GM18519 (cell line): ENCODE data around the gene LMX1A.

ENCODE experiments used
- ATAC-seq: cut with Tn5 transposase; IDR thresholded peaks from one replicate; pipeline ENCODE4 v1.9.1; 2021; ENCODE audit warnings: mild to moderate bottlenecking, moderate library complexity; ENCODE audit not compliant: unreplicated experiment, low FRiP score

The LMX1A gene

DNA sequence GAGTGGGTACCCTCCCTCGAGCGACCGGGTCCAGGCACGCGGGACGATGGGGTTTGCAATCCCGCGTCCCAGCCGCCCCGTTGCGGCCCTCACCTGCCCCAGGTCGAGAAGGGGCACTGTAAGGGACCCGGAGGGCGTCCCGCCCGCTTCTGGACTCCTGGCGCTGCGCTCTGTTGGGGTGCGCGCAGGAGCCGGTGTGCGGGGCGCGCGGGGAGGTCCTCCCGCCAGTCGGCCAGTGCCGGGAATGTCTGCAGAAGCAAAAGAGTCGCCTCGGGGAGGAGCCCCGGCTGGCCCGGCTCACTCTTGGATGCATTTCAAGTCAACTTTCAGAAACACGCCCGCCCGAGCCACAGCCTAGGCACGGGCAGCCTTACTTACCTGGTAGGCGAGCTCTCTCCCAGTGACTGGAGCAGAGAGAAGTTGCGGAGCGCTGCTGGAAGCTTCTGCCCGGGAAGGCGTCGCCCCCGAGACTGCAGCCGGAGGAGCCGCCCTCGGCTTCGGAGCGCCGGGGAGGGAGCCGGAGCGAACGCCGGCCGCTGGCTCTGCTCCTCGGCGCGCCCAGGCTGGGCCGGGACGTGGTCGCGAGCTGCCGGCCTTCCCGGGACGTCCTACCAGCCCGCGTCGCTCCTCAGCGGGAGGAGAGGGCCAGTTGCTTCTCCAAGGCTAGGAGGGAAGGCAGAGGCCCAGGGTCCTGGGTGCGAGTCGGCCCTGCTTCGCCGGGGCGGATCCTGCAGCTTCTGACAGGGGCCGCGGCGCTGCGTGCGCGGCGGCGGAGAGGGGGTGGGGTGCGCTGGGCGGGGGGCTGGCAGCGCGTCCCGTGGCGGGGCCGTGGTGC is at the start of gene LMX1A:
Gene LMX1A (minus strand): TSS at position 739 of the 835 bp plus-strand sequence. CDS start 1,156 bp downstream, outside the sequence.
- no peak for ATAC-seq

DNA sequence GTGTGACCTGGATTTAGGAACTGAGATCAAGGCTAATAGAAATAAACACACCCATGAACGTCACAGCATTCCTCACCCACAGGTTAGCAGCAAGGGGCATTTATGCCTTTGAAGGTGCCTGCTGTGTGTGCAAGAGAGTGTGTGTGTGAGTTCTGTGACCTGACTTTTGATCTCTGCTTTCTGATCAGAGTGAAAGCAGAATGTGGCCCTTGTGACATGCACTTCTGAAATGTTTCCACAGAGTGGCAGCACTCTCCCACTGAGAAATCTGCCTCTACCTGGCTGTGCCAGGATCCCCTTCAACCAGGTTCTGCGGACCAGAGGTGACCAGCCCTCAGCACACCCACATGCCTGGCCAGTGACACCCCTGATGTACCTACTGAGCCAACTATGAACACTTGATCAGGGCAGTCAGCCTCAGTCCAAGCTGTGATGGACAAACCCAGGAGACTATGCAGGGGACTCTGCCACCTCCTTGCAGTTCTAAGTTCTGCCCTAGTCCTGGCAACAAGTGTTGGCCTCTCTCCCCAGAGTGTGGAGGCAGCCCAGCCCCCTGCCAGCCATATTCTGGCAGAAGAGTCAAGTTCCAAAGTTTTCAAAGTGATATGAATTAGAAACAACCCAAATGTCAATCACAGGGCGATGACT is 47.4 kb upstream of the LMX1A start:
- peak; percentile 52 for ATAC-seq

- ATAC-seq, result no peak
Measured at GRCh38 chr1:165402517-165403111, 46.1 kb upstream of the LMX1A start.

GRCh38 chr1:165397944-165398343 is 41.4 kb upstream of the LMX1A start:
- no peak for ATAC-seq

DNA sequence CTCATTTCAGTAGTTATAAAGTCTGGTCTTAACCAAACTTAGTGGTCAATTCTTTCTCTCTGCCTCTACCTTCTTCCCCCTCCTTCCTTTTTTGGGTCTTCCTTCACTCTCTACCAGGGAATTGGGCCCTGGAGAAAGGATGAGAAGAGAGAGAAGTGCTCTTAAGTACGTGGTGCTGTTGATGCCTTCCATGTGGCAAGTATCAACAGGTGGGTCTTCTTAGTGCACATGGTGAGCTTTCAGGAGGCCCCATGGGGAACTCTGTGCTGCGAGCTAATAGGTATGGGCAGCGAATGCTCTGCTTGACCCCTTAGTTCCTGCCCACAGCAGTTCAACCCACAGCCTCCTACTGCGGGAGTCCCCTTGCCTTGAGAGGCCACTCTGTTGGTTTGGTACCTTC is 39.4 kb upstream of the LMX1A start:
- ATAC-seq, result no peak

GRCh38 chr1:165395478-165395877 is 39.0 kb upstream of the LMX1A start:
- ATAC-seq, result no peak

- peak; percentile 92 for ATAC-seq
Measured at GRCh38 chr1:165392634-165393571, 36.4 kb upstream of the LMX1A start.

GRCh38 chr1:165389609-165390008 is 33.1 kb upstream of the LMX1A start:
- ATAC-seq, result no peak

DNA sequence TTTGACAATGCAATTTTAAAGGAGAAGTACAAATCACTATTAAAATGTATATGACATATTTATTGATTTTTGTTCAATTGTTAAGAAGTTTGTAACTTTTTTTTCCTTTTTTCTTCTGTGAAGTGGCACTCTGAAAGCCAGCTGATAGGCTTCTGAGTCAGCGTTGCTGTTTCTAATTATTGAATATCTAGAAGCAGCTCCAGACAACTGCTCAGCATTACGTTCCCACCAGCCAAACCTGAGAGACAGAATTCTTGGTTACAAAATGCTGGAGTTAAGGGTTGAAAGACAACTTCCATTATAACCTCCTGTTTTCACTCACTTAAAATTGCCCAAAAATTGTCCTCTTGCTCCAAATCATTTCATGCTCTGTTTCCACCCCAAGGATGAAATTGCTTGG is 31.4 kb upstream of the LMX1A start:
- ATAC-seq, result no peak

- no peak for ATAC-seq
Measured at GRCh38 chr1:165387505-165387904, 31.0 kb upstream of the LMX1A start.

DNA sequence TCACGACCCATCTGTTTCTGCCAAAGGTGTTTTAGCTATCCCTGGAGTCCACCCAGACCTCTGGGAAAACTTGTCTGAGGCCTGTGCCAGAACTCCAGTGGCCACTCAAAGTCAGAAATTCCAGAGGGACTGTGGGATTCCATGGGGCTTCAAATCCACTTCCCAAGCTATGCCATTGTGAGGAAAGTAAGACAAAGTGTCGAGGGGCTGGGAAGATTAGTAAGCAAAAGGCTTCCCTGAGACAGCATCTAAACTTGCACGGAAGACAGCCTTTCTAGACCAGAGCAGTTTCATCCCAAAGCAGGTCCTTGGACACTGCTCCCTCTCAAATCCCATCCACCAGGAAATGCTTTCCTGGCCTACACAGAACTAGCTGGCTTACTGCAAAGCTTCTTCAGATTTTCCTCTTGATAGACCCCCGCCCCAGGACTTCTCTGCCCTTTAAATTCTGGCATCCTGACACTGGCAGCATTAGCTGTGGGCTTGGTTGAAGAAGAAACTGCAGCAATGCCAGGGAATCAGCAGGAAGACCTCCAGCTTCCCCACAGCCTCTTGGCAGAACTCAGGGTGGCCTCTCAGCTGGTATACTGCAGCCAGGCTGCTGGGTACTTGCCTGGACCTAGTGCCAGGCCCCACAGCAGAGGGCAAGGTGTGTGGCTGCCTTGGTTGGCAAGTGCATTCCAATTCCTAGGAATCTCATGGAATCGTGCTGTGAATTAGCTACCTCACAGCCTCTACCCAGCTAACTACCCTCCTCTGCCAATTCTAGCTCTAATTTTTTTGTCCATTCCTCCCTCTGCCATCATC is 27.3 kb upstream of the LMX1A start:
- no peak for ATAC-seq

- no peak for ATAC-seq
Measured at GRCh38 chr1:165383067-165383466, 26.6 kb upstream of the LMX1A start.

DNA sequence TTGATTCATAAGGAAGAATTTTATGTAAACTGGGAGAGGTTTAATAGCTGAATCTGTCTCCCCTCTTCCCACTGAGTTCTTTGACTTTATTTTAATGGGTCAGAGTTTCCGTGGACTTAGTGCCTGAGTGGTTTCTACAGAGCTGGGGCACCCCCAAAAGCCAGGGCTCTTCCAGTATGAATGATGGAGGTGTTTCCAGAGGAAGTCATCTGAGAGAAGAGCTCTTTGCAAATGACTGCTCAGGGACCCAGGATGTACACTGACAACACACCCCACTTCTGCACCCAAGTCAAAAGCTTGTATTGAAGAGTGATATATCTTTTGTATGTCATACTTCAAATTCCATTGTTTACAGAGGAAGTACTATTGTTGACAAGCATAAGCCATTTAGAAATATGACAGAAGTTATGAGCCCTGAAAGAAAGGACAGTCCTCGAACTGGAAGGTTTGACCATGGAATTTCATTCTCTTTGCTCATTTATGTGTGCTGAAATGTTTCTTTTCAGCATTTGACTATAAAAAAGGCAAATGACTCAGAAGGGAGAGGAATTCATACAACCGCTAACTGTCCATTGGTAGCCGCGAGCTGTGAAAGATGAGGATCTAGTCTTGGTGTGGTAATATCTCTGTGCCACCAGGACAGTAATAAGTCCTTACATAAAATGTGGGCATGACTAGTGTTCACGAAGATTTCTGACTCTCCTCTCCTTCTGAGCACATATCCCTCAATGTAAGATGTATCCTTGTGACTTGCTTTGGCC is 25.4 kb upstream of the LMX1A start:
- ATAC-seq, result no peak

- ATAC-seq, result no peak
Measured at GRCh38 chr1:165376811-165377311, 20.3 kb upstream of the LMX1A start.

DNA sequence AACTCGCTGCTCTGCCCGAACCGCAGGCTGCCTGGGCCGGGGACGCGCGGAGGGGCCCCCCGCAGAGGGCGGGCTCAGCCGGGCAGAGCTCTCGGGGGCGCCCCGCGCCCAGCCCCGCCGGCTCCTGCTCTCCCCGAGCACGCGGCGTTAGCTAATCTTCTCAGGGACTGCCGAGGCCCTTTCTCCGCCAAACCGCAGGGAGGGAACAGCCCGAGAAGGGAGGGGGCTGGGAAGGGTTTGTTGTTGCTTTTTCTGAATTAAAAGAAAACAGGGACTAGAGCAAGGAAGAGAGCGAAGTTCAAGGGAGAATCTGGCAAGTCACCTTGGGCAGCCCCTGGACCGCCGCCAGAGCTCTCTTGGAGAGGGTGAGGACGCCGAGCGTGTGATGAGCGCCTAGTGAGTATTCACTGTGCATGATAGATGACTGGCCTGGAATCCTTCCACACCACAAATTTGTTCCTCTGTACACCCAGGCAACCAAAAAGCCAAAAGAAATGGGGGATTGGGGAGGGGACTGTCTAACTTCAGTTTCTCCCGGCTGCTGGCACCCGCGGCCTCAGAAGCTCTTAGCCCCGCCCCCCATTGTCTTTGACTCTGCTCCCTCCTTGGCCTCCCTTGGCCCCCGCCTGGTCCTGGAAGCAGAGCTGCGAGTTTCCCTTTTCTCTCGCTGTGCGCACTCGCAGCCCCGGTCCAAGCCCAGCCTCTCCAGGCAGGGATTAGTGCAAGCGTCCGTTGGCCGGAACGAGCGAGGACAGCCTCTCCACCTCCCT is 19.7 kb upstream of the LMX1A start:
- peak; percentile 44 for ATAC-seq

- no peak for ATAC-seq
Measured at GRCh38 chr1:165375623-165376022, 19.1 kb upstream of the LMX1A start.

GRCh38 chr1:165371588-165372225 is 15.2 kb upstream of the LMX1A start:
- ATAC-seq, result no peak
